Measurements from ENCODE around the gene RUFY4.

Gene RUFY4

DNA sequence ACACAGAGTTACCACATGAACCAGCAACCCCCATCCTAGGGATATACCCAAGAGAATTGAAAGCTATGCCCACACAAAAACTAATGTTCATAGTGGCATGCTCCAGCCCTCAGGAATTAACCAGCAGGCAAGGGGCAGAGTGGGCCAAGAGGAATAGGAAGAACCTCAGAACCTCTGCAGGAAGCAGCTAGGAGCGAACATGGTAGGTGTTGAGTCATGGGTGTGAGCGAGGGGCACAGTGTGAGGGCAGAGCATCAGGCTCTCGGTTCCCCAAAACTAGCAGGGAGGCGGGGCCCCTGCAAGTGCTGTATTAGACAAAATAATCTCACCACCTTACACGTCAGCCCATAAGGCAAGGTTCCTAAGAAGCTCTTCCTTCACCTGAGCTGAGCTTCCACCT, 5.6 kb upstream of the RUFY4 start:
- no peak for DNase-seq (ENCODE audit: low read depth)

DNA sequence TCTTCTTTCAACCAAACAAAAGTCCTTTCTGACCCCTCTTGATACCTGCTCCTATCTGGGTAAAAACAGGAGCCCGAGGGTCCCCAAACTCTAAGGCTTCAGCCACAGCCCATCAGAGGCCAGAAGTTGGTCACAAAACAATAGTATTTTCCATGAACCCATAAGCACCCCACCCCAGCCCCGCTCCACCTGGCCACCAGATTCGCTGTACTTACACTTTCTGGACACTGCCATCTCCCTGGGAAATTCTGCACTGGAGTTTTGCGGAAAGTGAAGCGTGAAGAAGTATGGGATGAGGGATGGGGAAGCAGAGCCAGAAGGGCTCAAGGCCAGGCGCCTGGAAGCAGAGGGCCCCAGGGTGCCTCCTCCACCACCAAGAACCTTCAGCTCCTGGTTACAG, 5.2 kb upstream of the RUFY4 start:
- no peak for DNase-seq (ENCODE audit: low read depth)

DNA sequence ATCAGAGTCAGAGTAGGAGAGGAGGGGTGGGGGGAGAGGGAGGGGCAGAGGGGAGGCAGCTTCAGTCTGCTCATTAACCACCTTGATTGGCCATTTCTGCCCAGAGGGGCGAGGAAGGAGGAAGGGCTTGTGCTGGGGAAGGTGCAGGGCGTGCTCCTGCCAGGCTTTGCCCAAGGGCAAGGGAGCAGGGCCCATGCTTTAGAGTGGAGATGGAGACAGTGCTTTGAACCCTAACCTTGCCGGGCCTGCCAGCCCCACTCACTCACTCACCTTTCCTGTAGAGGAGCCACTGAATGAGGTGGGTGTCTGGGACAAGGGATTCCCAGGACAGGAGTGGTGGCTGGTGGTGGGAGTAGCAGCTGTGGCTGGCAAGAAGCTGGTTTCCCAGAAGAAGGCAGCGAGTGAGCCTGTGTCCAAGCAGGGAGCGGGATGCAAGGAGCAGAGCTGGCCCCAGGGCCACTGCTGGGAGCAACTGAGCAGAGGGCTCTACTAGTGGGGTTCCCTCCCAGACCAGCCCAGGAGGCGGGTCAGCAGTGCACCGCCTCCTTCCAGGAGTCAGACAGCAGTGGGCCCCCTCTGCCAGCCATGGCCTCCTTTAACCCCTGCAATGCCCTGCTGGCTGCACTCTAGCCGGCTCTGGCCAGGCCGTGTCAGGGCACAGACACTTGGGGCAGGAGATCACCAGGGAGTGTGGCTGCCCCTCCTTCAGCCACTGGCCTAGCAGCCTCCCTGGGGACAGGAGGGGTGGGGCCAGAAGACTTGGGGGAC, 3.6 kb upstream of the RUFY4 start:
- no peak for DNase-seq (ENCODE audit: low read depth)

DNA sequence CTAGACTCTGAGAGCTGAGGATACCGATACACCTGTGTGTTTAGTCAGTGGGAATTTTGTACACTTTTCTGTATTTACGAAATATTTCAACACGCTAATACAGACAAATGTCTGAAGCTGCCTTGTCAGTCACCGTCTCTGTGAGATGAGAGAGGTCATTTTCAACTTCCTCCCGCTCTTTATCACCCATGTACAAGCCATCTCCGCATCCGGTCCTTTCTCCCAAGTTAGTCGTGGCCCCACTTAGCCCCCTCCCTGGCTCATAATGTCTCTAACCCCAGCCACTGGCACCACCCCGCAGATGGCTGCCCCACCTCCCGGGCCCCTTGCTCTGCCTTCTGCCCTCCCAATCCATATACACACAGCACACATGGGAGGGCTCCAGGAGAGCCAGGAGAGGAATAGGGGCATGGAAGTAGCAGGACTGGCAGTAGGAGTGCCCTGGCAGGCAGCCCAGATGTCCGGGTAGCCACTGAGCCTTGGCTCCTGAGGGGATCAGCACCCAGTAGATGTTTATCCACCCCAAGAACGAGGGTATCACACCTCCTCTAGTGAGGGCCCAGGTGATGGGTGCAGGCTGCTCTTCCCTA, 2.0 kb upstream of the RUFY4 start:
- no peak for DNase-seq (ENCODE audit: low read depth)

DNA sequence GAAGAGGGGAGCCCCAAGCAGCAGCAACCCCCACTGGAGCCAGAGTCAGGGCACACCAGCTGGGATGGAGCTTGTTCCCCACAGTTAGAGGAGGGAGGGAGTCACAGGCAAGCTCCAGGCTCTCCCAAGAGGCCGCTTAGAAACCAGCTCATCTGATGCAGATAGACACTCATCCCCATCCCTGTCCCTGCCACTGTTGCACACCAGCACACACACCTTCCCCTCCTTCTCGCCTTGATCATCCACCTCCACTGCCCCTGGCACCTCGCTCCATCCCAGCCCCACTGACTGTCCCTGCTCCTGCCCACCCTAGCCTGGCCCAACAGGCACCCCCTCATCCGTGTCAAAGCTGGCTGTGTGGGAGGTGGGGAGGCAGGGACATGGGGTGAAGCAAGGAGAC, 1.5 kb upstream of the RUFY4 start:
- DNase-seq (ENCODE audit: low read depth): no peak

DNA sequence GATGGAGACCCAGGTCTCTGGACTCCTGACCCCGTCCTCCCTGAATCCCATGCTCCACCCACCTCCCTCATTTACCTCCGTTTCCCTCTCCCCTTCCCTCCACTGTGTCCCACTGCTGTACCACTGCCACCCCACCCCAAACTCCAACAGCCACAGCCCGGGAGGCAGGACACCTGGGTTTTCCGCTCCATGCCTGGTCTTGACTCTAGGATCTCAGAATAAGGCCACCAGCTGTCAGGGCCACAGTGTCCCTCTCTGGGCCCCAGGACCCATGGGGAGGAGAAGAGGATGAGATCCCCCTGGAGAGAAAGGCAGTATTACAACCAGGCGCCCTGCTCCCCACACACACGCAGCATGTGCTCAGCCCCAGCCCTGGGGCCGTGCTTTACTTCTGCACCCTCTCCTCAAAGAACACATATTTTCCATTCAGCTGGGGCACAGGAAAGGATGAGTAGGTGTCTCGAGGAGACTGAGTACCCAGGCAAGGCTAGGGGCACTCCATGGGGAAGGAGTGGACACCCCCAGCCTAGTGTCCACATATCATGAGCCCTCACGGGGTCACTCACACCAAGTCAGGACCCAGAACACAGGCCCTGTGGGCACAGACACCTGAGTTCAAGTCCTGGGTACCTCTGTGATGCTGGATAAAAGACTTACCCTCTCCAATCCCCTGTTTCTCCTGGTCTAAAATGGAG, 700 bp downstream of the RUFY4 start:
- no peak for DNase-seq (ENCODE audit: low read depth)

DNA sequence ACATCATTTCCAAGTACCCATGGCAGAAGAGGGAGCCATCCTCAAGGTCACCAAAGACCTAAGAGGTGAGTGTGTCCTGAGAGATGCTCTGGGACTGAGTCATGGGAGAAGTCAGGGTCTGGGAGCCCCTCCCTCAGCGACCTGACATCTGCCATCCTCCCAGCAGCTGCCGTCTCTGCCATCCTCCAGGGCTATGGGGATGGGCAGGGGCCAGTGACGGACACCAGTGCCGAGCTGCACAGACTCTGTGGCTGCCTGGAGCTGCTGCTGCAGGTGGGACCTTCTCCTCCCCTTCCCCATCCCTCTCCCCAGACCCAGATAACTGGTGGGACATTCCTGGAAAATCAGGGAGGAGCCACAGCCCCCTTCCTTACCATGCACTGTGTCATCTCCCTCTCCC, 1.5 kb downstream of the RUFY4 start:
- DNase-seq (ENCODE audit: low read depth): no peak

DNA sequence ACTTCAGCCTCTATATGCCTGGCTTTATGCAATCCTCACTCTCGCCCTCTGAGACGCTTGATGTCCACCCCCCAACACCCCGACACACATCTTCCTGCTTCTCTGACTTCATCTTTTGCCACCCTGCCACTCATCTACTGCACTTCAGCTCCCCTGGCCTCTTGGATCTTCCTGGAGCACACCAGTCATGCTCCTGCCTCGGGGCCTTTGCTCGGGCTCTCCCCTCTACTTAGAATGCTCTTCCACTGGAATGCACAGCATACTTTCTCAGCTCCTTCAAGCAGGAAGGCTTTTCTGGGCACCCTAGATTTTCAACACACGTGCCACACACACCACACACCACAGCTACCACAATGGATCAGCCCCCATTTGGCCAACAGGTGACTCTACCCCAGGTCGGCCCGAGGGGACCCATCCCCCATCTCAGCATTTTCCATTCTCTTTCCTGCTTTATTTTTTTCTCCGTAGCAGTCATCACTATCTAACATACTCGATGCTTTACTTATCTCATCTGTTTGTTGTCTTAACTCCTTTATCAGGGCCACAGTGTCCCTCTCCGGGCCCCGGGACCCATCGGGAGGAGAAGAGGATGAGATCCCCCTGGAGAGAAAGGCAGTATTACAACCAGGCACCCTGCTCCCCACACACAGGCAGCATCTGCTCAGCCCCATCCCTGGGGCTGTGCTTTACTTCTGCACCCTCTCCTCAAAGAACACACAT, 2.3 kb downstream of the RUFY4 start:
- DNase-seq (ENCODE audit: low read depth): no peak

DNA sequence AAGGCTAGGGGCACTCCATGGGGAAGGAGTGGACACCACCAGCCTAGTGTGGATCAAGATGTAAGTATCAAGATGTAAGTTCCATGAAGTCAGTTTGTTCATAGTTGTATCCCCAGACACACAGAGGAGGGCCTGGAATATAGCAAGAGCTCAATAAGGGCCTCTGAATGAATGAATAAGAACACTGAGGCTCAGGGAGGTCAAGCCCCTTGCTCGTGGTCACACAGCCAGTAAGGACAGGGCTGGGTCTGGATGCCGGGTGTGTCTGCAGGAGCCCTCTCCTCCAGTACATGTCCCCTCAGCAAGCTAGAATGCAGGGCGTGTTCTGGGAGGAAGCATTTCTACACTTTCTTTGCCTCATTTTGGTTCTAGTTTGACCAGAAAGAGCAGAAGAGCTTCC, 2.9 kb downstream of the RUFY4 start:
- DNase-seq (ENCODE audit: low read depth): no peak

DNA sequence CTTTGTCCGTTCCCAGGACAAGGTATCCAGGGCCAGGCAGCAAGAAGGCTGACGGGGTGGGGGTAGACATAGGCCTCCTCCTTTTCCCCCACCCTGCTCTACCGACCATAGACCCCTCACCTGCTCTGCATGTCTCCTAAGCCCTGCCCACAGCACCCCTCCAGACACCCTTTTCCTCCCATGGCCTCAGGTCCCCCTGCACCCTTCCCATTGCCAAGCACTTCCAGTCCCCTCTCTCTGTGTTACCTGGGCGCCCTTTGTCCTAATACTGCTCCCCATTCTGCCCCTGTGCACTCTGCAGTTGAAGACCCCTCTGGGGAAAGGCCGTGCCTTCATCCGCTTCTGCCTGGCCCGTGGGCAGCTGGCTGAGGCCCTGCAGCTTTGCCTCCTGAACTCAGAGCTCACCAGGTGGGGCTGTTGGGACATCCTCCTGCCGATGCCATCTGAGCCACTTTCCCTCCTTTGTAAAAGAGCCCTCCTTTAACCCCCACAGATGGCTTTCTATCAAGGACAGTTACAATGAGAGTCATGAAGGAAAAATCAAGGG, 3.5 kb downstream of the RUFY4 start:
- no peak for DNase-seq (ENCODE audit: low read depth)

DNA sequence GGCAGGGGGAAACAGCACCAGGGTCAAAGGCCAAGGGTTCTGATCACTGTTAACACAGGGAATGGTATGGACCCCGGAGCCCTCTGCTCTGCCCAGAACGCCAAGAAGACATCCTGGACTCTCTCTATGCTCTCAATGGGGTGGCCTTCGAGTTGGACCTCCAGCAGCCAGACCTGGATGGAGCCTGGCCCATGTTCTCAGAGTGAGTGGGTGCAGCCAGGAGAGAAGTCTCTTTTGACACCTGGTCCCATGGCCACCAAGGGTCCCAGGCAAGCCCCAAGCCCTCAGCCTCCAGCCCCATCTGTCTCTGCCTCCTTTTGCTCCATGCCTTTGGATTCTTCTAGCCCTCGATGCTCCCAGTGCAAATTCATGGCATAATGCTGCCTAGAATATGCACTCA, 4.1 kb downstream of the RUFY4 start:
- DNase-seq (ENCODE audit: low read depth): no peak

DNA sequence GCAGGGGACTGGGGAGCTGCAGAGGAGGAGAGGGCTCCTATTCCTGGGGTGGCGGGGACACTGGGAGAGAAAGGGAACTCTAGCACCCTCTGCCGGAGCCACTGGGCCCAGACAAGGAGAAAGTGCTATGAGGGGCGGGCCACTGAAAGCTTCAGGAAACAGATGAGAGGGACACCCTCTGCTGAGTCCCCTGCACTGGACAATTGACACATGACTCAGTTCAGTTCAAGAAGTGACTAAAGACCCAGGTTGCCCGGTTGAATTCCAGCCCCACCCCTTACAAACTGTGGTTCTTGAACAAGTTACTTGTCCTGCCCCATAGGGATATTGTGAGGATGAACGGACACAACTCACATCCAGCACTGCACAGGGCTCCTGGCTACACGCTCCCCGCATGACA, 5.0 kb downstream of the RUFY4 start:
- no peak for DNase-seq (ENCODE audit: low read depth)

DNA sequence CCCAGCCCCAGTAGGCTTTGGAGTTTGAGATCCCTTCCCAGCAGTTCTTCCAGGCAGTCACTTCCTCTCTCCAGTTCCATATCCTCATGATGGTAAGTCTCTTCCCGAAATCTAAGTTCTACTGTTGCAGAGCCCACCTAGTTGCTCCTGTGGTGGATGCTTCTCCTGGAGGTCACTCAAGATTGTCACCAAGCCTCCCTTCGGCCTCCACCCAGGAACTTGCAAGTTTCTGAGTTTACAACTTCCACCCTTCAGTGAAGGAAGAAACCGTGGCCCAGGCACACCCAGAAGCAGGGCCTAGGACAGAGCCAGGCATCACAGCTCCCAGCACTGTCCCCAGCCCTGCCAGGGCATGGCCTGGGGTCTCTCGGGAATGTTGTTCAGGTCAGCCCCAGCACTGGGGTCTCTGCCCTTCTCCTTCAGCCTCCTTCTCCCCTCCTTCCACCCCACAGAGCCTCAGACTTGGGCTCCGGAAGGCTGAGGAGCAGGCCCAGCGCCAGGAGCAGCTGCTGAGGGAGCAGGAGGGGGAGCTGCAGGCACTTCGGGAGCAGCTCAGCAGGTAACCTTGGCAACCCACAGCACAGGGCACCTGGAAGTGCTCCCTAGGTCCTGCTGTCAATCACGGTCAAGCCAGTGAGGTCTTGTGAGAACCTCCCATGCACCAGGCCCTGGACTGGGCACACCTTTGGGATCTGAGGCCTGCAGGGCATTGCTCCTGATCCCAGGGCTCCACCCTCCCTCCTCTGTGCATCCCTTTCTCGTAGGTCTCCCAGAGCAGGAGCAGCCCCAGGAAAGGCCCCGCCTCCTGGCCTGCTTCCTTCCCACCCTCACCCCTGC, 7.1 kb downstream of the RUFY4 start:
- DNase-seq (ENCODE audit: low read depth): no peak

DNA sequence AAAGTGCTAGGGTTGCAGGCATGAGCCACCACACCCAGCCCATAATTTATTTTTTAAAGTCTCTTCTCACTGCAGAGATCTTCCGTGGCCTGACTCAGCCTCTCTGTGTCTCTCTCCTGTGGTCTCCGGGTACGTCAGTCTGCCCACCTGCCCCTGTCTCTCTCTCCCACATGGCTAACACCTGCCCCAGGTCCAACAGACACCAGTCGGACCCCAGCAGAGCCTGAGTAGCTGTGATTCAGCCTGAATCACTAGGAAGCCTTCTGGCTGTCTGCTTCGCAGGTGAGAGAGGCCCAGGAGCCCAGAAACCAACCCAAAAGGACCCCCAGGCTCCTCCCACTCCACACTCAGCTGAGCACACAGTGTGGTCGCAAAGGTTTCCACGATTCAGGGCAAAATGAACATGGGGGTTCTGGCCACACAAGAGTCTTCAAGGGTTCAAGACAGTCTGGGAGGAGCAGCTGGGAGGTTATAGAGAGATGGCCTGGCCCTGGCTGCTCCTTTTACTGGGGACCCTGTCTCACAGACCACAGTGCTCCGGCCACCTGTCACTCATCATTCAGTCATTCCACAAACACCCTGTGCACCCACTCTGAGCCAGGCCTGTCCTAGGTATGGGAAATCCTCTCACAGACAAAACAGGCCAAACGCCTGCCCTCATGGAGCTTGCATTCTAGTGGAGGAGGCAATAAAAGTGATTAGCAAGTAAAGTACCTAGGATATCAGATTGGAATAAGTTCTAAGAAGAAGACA, 8.6 kb downstream of the RUFY4 start:
- DNase-seq (ENCODE audit: low read depth): no peak

DNA sequence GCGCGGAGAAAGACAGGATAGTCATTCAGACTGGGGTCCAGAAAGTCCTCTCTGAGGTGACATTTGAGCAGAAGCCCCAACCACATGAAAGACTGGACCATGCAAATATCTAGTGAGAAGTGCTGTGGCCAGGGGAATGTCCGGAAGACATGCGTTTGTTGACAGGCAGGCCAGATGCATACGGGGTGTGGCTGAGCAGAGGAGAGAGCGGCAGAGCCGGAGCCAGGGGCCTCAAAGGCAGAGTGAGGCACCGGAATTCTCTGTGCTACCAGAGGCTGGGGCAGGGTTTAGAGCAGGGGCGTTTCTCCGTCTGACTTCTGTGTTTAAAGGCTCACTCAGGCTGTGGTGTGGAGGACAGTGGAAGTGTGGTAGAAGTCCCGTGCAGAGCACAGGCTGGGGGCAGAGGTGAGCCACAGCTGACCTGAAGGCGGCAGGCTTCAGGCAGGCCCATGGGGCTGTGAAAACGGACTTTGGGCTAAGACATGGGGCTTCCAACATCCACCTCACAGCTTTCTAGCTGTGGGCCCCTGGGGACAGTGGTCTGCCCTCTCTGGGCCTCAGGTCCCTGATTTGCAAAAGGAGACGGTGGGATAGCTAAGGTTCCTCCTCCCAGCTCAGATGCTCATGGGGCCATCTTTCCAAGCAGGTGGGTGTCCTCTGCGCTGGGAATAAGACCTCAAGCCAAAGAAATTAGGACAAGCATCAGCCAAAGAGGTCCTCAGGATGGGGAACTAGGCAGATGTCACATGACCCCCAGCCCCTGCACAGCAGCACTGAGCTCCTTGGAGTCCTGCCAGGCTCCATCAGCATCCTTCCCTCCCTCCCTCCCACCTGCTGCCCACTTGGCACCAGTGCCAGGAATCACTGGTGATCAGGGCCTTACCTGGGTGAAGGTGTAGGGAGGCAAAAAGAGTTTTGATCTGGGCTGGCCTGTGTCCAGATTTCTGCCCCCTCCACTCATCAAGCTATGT, 11.2 kb downstream of the RUFY4 start:
- no peak for DNase-seq (ENCODE audit: low read depth)

DNA sequence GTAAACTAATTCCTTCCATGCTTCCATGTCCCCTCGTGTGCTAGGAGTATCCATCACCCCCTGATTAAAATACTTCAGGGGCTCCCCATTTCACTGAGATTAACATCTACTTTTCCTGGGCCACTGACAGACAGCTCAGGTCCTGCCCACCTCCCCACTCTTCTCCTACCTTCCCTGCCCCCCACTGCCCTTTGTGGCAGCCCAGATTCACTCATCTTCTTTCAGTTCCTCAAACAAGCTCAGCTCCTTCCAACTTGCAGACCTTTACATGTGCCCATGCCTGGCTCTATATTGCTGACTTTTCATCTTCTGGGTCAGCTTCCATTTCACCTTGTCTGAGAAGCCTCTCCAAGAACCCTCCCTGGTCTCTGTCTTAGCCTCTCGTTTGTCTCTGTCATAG, 12.0 kb downstream of the RUFY4 start:
- no peak for DNase-seq (ENCODE audit: low read depth)

DNA sequence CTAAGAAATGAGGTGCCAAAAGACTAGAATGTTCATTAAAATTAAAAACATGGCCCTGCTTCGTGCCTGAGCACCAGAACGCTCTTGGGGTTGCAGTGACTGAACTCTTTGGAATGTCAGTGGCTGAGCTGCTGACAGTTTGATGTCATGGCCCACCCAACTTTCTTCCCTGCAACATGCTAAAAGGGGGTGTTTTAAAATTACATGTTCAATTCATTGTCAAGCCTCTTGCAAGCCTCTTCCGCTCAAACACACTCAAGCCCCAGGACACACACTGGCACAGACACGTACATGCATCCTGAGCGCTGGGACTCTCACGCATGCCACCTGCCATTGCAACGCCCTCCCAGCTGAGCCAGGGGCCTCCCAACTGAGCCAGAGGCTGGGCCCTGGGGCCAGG, 12.6 kb downstream of the RUFY4 start:
- DNase-seq (ENCODE audit: low read depth): no peak

DNA sequence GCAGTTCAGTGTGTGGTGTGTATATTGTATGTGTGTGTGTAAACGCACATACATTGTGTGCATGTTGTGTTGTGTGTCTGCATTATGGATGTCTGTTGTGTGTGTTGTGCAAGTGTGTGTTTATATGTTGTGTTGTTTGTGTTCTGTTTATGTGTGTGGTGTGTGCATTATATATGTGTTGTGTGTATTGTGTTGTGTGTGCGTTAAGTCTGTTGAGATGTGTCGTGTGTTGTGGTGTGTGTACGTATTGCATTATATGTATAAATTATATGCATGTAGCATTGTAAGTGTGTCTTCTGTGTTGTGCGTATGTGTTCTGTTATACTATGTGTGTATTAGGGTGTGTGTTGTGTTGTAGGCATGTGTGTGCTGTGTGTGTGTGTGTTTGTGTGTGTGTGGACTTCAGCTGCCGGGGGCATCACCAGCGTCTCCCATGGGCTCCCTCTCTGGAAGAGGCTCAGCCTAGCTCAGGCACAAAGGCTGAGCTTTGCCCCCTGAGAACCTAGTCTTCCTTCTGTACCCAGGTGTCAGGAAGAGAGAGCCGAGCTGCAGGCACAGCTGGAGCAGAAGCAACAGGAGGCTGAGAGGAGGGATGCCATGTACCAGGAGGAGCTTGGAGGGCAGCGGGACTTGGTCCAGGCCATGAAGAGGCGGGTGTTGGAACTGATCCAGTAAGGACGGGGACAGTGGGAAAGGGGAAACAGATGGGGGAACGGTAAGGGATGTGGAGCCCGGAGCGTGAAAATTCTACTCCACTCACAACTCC, 13.7 kb downstream of the RUFY4 start:
- no peak for DNase-seq (ENCODE audit: low read depth)

DNA sequence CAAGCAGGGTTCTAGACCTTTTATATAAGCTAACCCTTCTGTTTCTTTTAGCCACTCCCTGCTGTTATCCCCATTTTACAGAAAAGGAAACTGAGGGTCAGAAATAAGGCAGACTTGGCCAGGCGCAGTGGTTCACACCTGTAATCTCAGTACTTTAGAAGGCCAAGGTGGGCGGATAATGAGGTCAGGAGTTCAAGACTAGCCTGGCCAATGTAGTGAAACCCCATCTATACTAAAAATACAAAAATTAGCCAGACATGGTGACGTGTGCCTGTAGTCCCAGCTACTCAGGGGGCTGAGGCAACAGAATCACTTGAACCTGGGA, 14.3 kb downstream of the RUFY4 start:
- DNase-seq (ENCODE audit: low read depth): no peak
